ENCODE results near the gene MAPK14. TPM values are rescaled to one million over a fixed set of nuclear protein-coding genes. Genes with fewer than 3 reads are reported as not detected.

Gene MAPK14
- total and polyA plus RNA-seq, 9 of the 15 experiments (the other 6 are each of a cell fraction or from before 2014, with no cell fraction given): 8.8 to 62.7 (median 35.5) TPM

DNA sequence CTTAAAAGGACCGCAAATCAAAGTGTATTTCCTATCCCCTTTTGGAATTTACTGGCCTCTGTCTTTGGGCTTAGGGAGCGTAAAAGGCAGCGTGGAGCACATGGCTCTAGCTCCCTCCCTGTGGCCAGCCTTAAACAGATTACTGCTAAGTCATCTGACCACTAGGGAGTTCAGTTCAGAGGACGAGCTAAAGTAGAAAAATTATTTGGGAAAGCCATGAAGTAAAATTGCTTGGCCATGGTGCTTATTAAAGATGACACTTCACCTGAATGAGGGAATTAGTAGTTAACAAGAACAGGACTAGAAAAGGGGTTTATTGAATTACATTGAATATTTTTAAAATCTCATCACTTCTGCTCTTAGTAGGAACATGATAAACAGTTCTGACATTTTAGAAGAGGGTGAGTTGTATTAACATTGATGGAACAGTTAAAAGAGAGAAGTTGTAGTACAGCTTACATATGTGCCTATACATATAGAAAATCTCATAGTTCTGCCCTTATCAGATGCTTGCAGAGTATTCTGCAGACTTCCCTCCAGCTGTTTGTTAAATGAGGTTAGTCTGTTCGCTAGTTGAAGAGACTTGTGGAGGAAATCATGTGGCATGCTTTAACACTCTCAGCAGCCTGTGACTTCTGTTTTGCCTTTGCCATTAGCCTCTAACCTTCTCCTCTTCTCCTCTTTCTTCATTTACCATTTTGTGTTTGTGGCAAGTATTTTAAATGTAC lies 71.5 kb downstream of the MAPK14 start (continued):
- TF ChIP-seq TOE1 (IDR thresholded peaks at IDR 0.05; ENCODE audit: borderline replicate concordance) (0 out of 2 replicates have a peak, but pooled peaks have one; percentile 21), TOE1 (CRISPR knock-in tag; IDR thresholded peaks at IDR 0.05; ENCODE audit: borderline replicate concordance, low read depth) (no peak), ZNF324 (CRISPR knock-in tag; IDR thresholded peaks at IDR 0.05) (no peak), ZNF507 (tag; conservative IDR thresholded peaks at IDR 0.05) (no peak), ZNF165 (CRISPR knock-in tag; IDR thresholded peaks at IDR 0.05; ENCODE audit: borderline replicate concordance) (no peak), NUFIP1 (IDR thresholded peaks at IDR 0.05; ENCODE audit: partially characterized antibody) (peak; percentile 62), ILF3 (IDR thresholded peaks at IDR 0.05; ENCODE audit: borderline replicate concordance) (peak; percentile 70; the same call in 1 of the 2 replicates), ETV1 (tag; conservative IDR thresholded peaks at IDR 0.05; ENCODE audit: low read depth) (no peak), FOXJ3 (CRISPR knock-in tag; IDR thresholded peaks at IDR 0.05) (no peak), NFATC3 (IDR thresholded peaks at IDR 0.05) (no peak), ZNF197 (CRISPR knock-in tag; IDR thresholded peaks at IDR 0.05; ENCODE audit: low read depth) (no peak), ZNF408 (CRISPR knock-in tag; IDR thresholded peaks at IDR 0.05; ENCODE audit: low read depth) (no peak), ARID2 (IDR thresholded peaks at IDR 0.05) (no peak), CEBPB (tag; IDR thresholded peaks at IDR 0.05) (no peak), RBFOX2 (IDR thresholded peaks at IDR 0.05; ENCODE audit: low read depth, low read length) (no peak), HMGN3 (IDR thresholded peaks at IDR 0.05; ENCODE audit: borderline replicate concordance, extremely low read depth, insufficient read length, low read depth, low read length) (no peak), SRSF9 (IDR thresholded peaks at IDR 0.05; ENCODE audit: borderline replicate concordance, low read depth, low read length) (no peak)
- TF ChIP-seq, protein P1, sequence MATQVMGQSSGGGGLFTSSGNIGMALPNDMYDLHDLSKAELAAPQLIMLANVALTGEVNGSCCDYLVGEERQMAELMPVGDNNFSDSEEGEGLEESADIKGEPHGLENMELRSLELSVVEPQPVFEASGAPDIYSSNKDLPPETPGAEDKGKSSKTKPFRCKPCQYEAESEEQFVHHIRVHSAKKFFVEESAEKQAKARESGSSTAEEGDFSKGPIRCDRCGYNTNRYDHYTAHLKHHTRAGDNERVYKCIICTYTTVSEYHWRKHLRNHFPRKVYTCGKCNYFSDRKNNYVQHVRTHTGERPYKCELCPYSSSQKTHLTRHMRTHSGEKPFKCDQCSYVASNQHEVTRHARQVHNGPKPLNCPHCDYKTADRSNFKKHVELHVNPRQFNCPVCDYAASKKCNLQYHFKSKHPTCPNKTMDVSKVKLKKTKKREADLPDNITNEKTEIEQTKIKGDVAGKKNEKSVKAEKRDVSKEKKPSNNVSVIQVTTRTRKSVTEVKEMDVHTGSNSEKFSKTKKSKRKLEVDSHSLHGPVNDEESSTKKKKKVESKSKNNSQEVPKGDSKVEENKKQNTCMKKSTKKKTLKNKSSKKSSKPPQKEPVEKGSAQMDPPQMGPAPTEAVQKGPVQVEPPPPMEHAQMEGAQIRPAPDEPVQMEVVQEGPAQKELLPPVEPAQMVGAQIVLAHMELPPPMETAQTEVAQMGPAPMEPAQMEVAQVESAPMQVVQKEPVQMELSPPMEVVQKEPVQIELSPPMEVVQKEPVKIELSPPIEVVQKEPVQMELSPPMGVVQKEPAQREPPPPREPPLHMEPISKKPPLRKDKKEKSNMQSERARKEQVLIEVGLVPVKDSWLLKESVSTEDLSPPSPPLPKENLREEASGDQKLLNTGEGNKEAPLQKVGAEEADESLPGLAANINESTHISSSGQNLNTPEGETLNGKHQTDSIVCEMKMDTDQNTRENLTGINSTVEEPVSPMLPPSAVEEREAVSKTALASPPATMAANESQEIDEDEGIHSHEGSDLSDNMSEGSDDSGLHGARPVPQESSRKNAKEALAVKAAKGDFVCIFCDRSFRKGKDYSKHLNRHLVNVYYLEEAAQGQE (IDR thresholded peaks at IDR 0.05; ENCODE audit: borderline replicate concordance): no peak
- TF ChIP-seq, protein P1 (CRISPR knock-in tag; IDR thresholded peaks at IDR 0.05; ENCODE audit: low read depth): no peak
- TF ChIP-seq, protein P2, sequence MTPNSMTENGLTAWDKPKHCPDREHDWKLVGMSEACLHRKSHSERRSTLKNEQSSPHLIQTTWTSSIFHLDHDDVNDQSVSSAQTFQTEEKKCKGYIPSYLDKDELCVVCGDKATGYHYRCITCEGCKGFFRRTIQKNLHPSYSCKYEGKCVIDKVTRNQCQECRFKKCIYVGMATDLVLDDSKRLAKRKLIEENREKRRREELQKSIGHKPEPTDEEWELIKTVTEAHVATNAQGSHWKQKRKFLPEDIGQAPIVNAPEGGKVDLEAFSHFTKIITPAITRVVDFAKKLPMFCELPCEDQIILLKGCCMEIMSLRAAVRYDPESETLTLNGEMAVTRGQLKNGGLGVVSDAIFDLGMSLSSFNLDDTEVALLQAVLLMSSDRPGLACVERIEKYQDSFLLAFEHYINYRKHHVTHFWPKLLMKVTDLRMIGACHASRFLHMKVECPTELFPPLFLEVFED (CRISPR knock-in tag; conservative IDR thresholded peaks at IDR 0.05): no peak
